OCI-LY7 (cell line): Measurements from ENCODE around the gene PRRC2B.

Experiments
- EZH2phosphoT487 ChIP-seq: fragments of 200-600 bp; sonication (generic); IDR thresholded peaks from 2 replicates; pipeline ENCODE4 v1.6.1; 2018; ENCODE audit warnings: low read depth, borderline replicate concordance, mild to moderate bottlenecking, mixed run types, antibody characterized with exemption, low read length, moderate library complexity, mixed read lengths
- TF ChIP-seq, protein P1 (sequence below): fragments of 200-600 bp; sonication (generic); conservative IDR thresholded peaks from 2 replicates; pipeline ENCODE4 v1.5.1; 2014; ENCODE audit warnings: mild to moderate bottlenecking, antibody characterized with exemption, low read length, moderate library complexity, mixed read lengths

DNA sequence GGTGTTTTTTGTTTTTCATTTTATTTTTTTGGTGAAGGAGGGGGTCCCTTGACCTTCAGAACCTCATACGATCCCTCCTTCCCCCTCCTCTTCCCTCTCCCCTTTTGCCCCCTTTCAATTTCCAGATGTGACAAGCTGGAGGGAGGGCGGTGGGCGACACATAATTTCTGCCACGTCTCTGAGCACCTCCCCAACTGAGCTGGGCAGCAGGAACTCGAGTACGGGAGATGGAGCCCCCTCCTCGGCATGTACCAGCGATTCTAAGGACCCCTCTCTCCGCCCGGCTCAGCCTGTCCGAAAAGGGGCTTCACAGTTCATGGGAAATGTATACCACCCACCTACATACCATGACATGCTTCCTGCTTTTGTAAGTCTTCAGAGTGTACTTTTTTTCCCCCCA lies 52.4 kb downstream of the PRRC2B start:
- TF ChIP-seq, protein P1, sequence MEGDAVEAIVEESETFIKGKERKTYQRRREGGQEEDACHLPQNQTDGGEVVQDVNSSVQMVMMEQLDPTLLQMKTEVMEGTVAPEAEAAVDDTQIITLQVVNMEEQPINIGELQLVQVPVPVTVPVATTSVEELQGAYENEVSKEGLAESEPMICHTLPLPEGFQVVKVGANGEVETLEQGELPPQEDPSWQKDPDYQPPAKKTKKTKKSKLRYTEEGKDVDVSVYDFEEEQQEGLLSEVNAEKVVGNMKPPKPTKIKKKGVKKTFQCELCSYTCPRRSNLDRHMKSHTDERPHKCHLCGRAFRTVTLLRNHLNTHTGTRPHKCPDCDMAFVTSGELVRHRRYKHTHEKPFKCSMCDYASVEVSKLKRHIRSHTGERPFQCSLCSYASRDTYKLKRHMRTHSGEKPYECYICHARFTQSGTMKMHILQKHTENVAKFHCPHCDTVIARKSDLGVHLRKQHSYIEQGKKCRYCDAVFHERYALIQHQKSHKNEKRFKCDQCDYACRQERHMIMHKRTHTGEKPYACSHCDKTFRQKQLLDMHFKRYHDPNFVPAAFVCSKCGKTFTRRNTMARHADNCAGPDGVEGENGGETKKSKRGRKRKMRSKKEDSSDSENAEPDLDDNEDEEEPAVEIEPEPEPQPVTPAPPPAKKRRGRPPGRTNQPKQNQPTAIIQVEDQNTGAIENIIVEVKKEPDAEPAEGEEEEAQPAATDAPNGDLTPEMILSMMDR: no peak
- TF ChIP-seq EZH2phosphoT487: no peak
